NCI-H526 treated with DMSO at 0.1 percent for 48 hours (cell line): Measurements from ENCODE around the gene HIGD1C.
"Not testable (repeated sequence)": the region's sequence is repeated elsewhere in the genome, so short reads cannot be mapped to it uniquely, and the experiment has no call there.

Experiments used
- DNase-seq: peaks from one replicate; lab custom pipeline; 2025; lab: John Stamatoyannopoulos, UW

Gene HIGD1C

DNA sequence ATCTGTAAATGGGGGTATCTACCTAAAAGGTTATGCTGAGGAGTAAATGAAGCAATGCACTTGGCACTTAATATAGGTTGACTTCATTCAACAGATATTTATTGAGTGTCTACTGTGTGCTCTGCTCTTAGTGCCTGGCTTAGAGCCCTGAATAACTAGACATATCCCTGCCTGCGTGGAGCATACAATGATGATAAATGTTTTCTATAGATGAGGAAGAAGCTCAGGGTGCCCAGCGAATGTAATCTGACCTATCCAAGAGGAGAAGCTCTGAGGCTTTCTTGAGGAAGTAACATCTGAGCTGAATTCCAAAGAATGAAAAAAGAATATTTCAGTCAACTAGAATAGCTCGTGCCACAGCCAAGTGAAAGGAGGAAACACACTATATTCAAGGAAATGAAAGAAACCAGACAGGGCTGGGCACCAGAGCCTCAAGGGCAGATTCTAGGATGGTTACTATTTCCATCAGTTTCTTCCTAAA, 17.9 kb upstream of the HIGD1C start:
- DNase-seq, result no peak

DNA sequence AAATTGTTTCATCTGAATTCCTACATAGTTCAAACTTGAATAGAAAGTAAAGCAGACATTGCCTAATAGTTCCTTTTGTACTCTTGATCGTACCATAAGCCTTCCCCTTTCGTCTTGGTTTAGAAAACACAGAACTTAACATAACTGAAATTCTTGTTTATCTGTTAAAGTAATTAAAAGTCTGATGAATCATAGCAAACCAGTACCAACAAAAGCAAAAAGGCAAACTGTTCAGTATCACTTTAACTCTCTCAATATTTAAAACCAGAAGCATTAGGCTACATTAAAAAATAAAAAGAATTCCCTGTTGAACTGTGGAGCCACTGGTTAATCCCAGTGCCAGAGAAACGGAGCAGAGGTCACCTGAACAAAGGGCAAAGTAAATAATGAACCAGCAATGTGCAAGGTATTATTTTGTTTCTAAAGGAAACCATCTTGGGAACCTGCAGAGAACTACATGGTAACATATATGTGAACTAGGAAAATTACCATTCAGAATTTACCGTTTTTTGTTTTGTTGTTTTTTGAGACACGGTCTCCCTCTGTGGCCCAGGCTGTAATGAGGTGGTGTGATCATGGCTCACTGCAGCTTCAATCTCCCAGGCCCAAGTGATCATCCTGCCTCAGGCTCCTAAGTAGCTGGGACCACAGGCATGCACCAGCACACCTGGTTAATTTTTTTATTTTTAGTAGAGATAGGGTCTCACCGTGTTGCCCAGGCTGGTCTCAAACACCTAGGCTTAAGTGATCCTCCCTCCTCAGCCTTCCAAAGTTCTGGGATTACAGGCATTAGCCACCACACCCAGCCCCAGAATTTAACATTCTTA, 17.1 kb upstream of the HIGD1C start:
- DNase-seq, result no peak

DNA sequence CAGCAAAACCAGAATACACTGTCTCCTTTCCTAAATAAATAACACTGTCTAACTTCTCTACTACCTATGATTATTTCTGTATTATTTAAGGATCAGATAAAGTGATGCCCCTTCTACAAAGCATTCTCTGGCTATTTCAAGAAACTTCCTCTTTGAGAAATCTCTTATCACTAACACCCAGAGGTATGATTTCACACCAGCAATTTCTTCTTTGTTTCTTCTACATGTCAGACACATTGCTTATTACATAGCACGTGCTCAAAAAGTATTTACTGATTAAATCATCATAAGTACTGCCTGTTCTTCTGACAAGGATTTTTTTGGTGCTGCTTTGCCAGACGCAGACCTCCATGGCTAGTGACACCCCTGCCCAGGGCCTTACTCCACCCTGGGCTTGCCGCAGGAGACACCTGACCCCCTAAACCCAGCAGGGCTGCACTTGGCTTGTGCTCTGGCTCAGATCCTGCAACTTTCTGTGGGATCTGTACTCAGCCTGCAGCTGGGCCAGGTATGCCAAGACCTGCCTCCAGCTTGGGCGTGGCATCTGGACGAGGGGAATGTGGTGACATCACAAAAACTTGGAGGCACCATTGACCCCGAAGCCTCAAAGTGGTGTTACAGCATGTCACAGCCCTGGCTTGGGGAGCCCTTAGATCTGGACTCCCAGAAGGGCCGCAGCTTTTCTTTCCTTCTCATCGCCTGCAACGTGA, 15.4 kb upstream of the HIGD1C start:
- DNase-seq, result no peak

DNA sequence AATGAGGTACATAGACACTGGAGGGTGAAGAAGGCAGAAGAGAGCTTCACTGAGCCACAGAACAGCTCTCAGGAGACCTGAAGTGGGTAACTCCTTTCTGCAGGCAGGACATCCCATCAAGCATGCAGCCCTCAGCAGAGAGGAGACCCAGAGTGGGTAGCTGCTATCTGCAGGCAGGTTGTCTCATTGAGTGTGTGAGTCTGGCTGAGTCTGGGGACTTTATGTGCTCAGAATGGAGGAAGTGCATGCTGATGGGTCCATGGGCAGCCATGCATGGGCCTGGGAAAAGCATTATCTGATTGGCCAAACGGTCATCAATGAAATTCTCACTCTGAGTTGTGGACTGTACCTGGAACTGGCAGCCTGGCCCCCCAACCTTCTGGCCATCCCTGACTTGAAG, 14.7 kb upstream of the HIGD1C start:
- DNase-seq, result no peak

DNA sequence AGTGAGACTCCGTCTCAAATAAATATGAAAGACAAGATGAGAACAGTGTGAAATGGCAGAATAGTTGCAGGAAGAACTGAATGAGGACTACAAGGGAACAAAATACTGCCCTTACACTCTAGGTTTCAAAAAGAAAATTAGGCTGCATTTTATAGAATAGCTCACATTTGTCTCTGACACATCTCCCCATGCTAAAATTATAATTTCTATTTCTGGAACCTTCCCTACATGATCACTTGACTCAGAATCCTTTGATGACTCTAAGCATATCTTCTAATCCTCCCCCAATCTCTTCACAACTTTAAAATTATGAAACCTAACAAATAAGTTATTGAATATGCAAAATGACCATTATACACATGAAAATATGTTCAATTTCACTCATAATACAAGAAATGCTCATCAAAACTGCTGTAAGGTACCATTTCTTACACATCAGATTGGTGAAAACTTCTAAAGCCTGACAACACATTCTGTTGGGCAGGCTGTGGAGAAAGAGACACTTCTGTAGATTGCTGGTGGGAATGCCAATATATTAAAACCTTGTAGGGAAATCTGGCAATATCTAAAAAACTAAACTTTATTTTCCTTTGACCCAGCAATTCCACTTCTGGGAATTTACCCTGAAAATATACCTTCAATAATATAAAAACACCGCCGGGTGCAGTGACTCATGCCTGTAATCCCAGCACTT, 4.3 kb upstream of the HIGD1C start:
- DNase-seq, result no peak

DNA sequence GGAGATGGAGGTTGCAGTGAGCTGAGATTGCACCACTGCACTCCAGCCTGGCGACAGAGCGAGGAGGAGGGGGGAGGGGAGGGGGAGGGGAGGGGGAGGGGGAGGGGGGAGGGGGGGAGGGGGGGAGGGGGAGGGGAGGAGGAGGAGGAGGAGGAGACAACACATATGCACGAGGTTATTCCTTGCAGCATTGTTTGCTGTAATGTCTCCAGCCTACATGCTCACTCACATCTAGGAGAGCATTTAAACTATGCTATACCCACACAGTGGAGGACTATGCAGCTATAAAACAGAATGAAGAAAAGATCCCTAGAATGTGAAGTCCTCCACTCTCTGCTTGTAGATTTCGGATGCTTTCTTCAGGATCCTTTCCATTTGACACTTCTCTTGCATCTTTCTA, 3.5 kb upstream of the HIGD1C start:
- no peak for DNase-seq

DNA sequence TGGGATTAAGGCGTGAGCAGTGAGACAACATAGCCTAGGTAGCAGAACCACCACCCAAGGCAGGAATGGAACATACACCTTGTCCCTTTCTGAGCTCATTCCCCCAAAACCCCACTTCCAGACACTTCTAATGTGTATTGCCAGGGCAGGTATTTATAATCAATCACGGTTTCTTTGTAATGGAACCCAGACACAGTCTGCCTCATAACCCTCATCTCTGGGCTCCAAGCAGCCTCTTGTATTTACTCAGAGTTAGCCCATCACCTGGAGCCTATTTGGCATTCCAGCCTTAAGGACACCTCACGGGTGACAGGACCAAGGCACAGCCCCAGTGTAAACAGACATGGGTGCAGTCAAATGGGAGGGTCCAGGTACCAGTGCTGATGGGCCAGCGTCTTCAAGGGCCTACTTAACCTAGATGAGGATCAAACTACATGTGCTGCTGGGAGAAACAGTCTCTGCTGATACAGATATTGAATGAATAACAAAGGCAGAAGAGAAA, 2.5 kb upstream of the HIGD1C start:
- DNase-seq, result no peak

DNA sequence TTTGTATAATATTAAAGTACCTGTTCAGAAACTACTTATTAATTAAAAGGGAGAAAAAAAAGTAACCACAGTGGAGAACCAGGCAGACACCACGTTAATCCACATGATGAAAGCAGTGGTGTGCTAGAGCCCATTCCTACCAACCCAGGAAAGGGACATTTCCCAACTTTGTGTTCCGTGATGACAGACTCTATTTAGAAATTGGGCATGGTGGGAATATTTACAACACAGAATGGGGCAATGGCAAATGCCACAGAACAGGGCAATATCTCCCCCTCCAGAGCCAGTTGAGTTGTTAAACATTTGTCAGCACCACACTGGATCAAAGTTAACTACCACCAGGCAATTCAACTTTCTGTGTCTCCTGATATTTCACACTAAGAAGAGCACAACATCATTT, 1.2 kb upstream of the HIGD1C start:
- no peak for DNase-seq

DNA sequence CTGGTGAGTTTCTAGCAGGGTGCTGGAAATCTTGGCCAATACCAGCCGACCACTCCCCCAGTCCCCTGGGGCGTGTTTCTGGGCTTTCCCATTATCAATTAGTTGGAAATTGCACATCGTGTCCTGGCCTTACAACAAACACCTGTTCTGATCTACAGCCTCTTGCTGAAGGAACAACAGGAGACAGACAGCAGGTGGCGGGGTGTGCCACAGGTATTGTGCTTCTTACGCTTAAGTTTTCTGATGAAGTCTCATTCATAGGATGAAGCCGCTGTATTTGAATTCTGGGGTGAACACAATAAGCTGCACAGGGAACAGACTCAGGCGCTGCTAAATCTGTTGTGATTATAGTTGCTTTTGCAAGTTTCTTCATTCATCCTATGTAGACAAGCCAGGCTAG, 703 bp downstream of the HIGD1C start:
- no peak for DNase-seq

DNA sequence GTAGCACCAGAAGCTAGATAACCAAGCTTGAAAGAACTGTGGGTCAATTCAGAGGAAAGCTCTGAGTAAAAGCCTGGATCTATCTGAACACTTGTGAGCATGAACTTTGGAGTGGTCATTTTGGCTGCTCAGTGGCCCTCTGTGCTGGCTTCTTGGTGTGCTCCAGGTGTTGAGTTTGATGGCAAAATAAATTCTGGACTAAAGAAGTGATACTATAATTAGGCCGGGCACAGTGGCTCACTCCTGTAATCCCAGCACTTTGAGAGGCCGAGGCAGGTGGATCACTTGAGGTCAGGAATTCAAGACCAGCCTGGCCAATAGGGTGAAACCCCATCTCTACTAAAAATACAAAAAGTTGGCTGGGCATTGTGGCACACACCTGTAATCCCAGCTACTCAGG, 2.4 kb downstream of the HIGD1C start:
- DNase-seq, result not testable (repeated sequence)

DNA sequence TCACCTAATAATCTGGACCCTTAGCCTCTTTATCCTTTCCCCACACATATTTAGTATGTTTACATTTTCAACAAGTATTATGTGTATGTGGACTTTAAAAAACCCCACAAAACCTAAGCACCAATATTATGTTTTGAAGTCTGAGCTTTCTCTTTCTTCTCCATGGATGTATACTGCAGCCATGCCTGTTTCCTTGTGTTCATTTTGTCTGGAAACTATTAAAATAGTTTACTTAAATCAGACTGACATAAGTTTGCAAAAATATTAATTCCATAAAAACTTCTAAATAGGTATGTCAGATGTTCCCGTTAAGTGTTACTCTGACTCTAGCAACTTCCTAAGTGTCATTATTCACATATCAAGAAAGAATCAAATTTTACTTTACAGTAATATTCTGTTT, 2.9 kb downstream of the HIGD1C start:
- no peak for DNase-seq

DNA sequence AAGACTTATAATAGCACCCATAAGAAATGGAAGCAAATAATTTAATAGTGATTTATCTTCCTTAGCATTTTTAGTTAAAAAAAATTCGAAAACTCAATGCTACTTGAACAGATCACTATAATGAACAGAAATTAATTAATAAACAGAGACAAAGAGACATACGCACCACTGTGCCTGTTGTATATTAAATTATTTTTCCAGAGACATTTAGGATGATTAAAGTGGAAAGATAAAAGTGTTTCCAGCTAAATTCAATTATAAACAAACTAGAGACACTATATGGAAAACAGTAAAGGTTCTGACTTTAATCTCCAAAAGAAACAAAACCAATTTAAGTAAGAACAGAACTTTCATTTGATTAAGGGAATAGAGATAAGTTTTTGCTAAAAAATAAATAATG, 3.4 kb downstream of the HIGD1C start:
- DNase-seq, result no peak

DNA sequence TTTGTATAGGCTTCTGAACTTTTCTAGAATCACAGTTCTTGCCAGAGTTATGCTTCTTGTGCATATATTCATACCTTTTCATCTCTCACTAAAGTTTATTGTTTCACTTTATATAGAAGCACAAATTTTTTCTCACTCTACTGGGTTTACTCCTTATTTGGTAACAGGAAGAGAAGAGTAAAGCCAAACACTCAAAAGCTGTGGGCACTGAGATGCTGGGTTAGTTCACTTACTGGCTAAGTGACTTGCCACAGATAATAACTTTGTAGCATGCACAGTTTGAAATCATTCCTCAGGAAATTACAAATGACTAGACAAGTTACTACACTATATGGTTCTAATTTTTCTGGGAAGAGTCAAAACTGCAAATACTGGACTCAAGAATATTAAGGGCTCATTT, 7.8 kb downstream of the HIGD1C start:
- DNase-seq, result no peak

DNA sequence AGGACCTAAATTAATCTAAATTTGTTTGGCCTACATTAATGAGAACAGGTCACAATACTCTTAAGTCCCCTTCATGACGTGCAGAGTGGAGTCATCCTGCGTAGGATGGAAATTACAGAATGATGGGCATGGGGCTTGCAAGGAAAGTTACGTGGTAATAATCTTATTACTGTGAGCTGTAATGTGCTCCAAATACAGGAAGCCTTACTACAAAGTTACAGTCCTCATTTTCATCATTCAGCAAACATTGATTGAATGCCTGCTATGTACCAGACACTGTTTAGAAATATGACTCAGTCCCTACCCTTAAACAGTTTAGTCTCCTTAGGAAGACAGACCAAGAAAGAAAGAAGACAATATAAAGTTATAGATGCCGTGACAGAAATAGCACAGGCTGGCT, 9.4 kb downstream of the HIGD1C start:
- no peak for DNase-seq

DNA sequence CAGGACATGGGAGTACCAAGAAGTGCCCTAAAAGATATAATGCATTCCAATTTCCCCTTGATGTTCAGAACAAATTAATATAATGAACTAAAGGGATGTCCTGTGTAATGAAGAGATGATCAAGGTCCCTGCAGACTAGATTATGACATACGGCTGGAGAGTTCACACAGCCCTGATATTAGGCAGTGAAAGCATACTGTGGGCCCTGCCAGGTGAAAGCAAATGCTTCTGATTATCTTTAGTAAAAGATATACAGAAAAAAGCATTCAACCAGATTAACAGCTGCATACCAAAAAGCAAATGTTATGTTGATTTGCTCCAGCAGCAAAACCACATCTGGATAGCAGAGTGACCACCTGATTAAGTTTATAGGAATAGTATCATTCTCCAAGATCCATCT, 12.1 kb downstream of the HIGD1C start:
- DNase-seq, result no peak

DNA sequence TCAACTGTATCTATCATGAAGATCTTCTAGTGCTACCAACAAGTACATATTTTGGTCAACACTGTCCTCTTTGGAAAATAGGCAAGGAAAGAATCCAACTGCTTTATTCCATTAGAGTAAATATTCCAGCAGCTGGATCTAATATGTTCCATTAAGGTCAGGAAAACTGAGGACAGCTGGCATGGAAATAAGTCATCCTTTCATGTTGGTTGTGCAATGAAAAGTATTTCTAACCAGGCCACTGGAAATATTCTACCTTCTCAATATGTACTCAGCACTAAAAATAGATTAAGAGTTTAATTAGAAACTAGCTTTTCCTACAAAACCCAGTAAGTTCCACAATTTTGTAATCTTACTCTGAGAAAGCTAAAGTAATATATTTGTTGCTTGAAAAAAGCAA, 19.6 kb downstream of the HIGD1C start:
- no peak for DNase-seq

DNA sequence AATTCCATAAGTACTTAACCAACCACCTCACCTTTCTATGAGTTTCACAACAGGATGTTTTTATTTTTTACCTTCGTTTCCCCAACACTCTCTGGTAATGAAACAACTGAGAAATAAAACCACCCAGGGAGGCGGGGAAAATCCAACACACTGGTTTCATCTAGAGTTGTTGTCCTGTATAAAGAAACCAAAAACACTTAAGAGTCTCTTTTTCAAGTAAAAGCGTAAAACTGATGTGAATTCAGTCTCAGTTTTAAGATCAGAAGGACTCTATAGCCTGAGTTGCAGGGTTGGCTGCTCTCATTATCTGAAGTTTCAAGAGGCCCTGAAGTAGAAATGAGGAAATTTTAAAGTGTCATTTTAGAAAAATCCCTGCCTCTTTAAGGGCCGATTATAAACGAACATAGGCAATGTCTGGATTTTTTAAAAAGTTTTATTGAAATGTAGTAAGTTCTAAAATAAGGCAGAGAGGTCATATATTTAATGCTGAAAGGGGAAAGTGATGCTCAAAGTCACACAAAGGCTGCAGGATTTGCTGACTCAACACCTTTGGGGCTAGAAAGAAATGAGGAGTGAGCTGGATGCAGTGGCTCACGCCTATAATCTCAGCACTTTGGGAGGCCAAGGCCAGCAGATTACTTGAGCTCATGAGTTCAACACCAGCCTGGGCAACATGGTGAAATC, 27.2 kb downstream of the HIGD1C start:
- DNase-seq, result no peak

DNA sequence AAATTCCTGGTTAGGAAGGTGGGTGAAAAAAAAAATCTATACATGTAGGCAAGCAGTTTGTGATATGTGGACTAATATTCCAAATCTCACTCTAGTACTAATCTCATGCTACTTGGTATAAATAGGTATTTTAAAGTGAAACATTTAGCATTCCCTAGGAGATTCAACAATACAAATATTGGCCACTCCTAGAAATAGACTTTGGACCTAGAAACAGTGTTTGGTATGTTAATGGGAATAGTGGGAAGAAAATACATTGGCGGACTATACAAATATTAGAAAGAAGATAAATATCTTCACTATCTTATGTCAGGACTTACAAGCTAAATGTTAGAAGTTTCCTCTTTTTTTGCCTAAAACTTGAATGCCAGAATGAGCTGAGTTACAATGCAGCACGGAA, 28.2 kb downstream of the HIGD1C start:
- DNase-seq, result no peak

DNA sequence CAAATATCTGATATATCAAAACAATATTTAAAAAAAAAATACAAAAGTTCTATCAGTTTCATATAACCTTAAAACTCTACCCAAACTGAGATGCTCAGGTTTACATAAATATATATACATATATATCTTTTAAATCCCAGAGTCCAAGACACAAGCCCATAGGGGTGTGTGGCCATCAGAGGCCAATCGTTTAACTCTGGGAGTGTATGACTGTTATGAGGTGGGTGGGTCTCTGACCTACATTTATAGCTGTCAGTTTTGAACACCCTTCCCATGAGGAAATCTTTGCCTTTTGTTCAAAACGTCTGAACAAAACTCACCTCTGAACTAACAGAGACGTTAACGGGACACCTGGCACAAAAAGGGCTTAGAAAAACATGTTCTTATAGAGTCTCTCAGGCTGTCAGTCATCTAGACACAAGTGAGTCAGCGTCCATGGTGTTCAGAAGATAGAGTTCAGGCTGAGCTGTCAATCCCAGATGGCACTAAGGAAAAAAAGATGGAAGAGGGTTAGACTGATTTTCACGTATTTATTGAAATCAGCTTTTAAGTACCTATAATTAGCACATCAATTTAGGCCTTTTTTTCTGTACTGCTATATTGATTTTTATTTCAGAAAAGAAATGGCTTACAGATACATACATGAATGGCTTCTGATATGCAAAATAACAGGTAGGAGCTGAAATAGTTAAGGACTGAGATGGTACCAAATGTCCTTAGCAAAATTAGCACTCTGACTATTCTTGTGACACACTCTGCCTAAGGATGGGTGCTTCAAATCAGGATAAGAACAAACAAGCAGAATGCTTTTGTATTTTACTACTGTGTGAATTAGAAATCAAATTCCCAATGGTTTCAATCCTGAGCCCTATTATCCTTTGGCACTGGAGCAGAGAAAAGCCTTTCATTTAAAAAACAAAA, 29.2 kb downstream of the HIGD1C start:
- no peak for DNase-seq

DNA sequence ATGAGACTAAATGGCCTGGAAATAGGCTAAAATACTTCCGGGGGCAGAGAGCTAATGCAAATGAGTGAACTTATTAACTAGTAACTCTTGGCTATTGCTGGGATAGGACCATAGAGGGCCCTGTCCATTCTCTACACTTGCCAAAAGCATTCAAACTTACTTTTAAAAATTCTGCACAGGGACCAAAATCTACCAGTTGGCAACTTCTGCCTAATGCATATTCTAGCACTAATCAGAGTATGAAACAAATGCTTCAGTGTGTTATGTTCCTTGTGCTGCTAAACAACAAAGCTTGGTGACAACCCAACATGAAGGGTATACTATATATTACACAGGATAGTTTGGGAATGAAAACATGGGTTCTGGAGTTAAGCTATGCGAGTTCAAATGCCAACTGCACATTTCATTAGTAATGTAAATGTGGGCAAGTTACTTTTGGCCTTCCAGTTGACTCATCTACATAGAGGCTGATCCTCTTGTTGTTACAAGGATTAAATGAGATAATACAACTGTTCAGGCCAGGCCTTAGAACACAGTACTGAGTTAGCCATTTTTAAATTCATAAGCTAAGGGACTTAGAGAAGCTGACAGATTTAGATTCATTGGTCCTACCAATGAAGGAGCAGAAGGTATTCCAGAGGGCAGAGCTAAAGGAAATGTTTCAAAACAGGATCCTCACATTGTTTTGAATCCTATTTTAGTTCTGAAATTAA, 32.4 kb downstream of the HIGD1C start:
- no peak for DNase-seq
